Psoas muscle (tissue), 8 donors: ENCODE data around the gene DGKB. TPM values are rescaled to one million over a fixed set of nuclear protein-coding genes. Genes with fewer than 3 reads are reported as not detected.

Experiments used
- ATAC-seq, 4 donors: fragments of 200-7000 bp; cut with Tn5 transposase; one replicate each; pipeline ENCODE4 v1.9.1; 2020; ENCODE audit warnings: moderate library complexity in 3 of 4, mild to moderate bottlenecking in 2 of 4
- DNase-seq, 2 donors: peaks; one replicate each; pipeline ENCODE4 v3.0.0-alpha.2; 2020
- H3K27ac ChIP-seq: fragments of 200-600 bp; one replicate; pipeline ENCODE4 v1.8.0; 2022
- H3K27me3 ChIP-seq, 3 donors: fragments of 200-600 bp in 1 of 3; one replicate each; pipeline versions ENCODE4 v1.6.1 to v1.8.0; 2013 to 2022; ENCODE audit warnings: low read length in 2 of 3, mild to moderate bottlenecking in 2 of 3, moderate library complexity in 1 of 3; ENCODE audit not compliant: insufficient read depth in 3 of 3
- H3K36me3 ChIP-seq, 2 donors: fragments of 200-600 bp in 1 of 2; one replicate each; pipeline versions ENCODE4 v1.6.1 to v1.8.0; 2013 to 2022; ENCODE audit warnings: low read depth in 1 of 2, mild to moderate bottlenecking in 1 of 2, moderate library complexity in 1 of 2; ENCODE audit not compliant: insufficient read depth in 1 of 2
- H3K4me1 ChIP-seq: fragments of 200-600 bp; one replicate; pipeline ENCODE4 v1.8.0; 2022
- H3K4me3 ChIP-seq: fragments of 200-600 bp; one replicate; pipeline ENCODE4 v1.8.0; 2022; ENCODE audit warnings: mild to moderate bottlenecking
- H3K9me3 ChIP-seq: fragments of 200-600 bp; one replicate; pipeline ENCODE4 v1.8.0; 2022
- WGBS, 3 donors: extraction: QIAGEN DNeasy Blood & Tissue Kit; methylation state at CpG; one replicate each; pipeline versions ENCODE4 v1.1.6 to v1.1.7; 2013; 5-methylcytosine and 5-hydroxymethylcytosine counted together
- intact Hi-C, 2 donors: fragments of 100-400 bp; cut with DNase I; formaldehyde crosslinking; loops; one replicate each; pipeline versions ENCODE4 v1.11.0 to v1.14.2; 2022
- polyA plus RNA-seq, 3 donors: library from polyadenylated mRNA; stranded (reverse); fragments of 200-250 nt; gene quantifications; one replicate each; pipeline ENCODE4 v1.2.3, GENCODE V29; 2013
- total RNA-seq, 4 donors: library from RNA; stranded (reverse); fragmentation: NEBNext Ultra II Directional in 2 of 4; extraction: Animal tissue kit (Norgen Biotek cat#: 25700) in 2 of 4; gene quantifications; one replicate each; pipeline versions ENCODE4 v1.2.1 to v1.2.4, GENCODE V29; 2021 to 2023
- TF ChIP-seq, protein P1 (sequence below): fragments of 200-600 bp; IDR thresholded peaks from one replicate; pipeline ENCODE4 v1.8.0; 2022; ENCODE audit warnings: antibody characterized with exemption
- donor health status: healthy with polysubstance abuse.
- donor health status: DM: no; HTN: no; CAD: no; lungs with moderate emphysema.
- donor health status: Bipolar disorder and iron deficiency.
- donor health status: healthy.
- donor health status: DM: yes; HTN: yes; CAD: no.
- donor health status: DM: no; HTN: no; CAD: no.
- donor health status: DM: no; HTN: no; CAD: no.
- donor health status: DM: yes; HTN: yes; CAD: no.

DGKB gene
- total and polyA plus RNA-seq, 7 donors: 0.01 to 0.26 (median 0.04) TPM; not detected in 2

DNA sequence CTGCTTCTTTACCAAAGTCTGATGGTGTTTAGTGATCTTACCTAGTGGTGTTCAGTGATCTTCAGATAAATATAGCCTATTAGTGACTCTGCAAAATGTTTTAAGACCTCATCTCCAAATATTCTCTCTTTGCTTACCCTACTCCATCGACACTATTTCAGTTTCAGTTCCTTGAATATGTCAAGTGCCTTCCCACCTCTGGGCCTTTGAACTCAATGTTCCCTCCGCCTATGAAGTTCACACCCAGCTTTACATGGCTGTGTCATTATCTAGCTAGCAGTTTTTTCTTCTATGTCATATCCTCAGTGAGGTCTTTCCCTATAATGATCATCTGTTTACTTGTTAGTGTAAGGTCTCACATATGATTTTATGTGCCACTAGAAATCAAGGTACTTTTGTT is 322.6 kb downstream of the DGKB start:
- H3K27ac ChIP-seq: no peak overlapping the region
- ATAC-seq (no peak), DNase-seq (no peak)
- WGBS, 3 donors: 79 to 89% (median 86%) methylated on average over 2 of the region's 2 CpGs
- no peaks in the 10 kb centered on the region for H3K27me3 ChIP-seq
- H3K36me3 ChIP-seq: no peaks in the 10 kb centered on the region
- intact Hi-C loops: no loop called here
- TF ChIP-seq, protein P1, sequence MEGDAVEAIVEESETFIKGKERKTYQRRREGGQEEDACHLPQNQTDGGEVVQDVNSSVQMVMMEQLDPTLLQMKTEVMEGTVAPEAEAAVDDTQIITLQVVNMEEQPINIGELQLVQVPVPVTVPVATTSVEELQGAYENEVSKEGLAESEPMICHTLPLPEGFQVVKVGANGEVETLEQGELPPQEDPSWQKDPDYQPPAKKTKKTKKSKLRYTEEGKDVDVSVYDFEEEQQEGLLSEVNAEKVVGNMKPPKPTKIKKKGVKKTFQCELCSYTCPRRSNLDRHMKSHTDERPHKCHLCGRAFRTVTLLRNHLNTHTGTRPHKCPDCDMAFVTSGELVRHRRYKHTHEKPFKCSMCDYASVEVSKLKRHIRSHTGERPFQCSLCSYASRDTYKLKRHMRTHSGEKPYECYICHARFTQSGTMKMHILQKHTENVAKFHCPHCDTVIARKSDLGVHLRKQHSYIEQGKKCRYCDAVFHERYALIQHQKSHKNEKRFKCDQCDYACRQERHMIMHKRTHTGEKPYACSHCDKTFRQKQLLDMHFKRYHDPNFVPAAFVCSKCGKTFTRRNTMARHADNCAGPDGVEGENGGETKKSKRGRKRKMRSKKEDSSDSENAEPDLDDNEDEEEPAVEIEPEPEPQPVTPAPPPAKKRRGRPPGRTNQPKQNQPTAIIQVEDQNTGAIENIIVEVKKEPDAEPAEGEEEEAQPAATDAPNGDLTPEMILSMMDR: no peak
- no peaks in the 10 kb centered on the region for H3K9me3 ChIP-seq
- no peaks in the 10 kb centered on the region for H3K4me1 ChIP-seq
- no peak overlapping the region for H3K4me3 ChIP-seq

DNA sequence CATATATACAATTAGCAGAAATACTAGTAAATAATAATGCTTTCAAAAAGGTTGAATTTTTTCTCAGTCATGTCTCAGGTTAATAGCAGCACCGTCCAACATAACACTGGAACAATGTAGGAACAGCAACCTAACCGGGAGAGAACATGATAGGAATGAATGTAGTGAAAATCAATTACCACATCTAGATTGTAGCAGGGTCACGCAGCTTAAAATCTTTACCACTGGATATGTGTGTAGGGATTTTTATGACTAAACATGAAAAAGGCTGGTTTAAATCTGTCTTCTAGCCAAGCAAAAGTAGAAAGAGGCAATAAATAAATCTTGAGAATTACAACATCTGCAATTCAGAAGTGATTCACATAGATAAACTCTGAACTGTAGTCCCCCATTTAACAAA is 326.0 kb downstream of the DGKB start:
- H3K36me3 ChIP-seq: no peaks in the 10 kb centered on the region
- no peaks in the 10 kb centered on the region for H3K4me1 ChIP-seq
- H3K27me3 ChIP-seq: no peaks in the 10 kb centered on the region
- WGBS, 3 donors: 25 to 38% (median 29%) methylated on average over 3 of the region's 3 CpGs
- intact Hi-C loops: no loop called here
- H3K27ac ChIP-seq: no peak overlapping the region
- no peak overlapping the region for H3K4me3 ChIP-seq
- H3K9me3 ChIP-seq: no peaks in the 10 kb centered on the region
- TF ChIP-seq, protein P1: no peak
- no peak for ATAC-seq
- DNase-seq: no peak

DNA sequence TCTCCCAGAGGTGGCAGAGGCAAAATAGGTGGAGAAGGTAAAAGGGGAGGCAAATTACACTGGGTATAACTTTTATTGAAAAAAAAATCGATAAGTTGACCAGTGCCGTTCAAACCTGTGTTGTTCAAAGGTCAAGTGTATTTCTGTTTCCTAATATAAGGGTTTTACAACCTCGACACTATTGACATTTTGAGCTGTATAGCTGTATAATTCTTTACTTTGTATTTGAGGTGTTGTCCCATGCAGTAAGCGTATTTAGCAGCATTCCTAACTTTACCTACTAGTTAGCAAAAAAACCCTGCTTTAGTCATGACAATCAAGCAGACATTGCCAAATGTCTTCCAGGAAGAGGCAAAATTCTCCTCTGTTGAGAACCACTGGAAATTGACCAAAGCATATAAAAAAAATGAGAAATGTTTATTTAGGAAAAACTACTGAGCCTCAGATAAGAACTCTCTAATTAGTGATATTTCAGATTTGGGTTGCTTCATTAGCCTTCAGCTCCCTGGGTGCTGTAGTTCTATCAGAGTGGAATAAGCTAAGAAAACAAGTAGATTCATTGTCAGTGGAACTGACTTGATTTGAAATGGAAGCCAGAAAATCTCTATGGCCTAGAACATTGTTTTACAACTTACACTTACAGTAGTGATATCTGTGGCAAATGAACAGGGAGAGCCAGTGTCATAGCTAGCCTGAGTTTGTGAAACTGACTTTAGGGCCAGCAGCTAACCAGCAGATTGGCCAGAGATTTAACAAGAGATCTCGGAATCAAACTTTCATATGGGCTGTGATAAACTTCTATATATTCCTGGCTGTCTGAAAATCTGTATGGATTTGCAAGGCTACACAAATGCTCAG is 331.6 kb downstream of the DGKB start:
- DNase-seq (no peak), ATAC-seq (no peak)
- Histone ChIP-seq H3K9me3 (no peaks in the 10 kb centered on the region), H3K36me3 (no peaks in the 10 kb centered on the region), H3K4me1 (no peaks in the 10 kb centered on the region), H3K27ac (no peak overlapping the region), H3K27me3 (no peaks in the 10 kb centered on the region), H3K4me3 (no peak overlapping the region)
- TF ChIP-seq, protein P1: no peak
- intact Hi-C loops: no loop called here
- WGBS, 3 donors: 88 to 91% (median 91%) methylated on average over 5 of the region's 5 CpGs

DNA sequence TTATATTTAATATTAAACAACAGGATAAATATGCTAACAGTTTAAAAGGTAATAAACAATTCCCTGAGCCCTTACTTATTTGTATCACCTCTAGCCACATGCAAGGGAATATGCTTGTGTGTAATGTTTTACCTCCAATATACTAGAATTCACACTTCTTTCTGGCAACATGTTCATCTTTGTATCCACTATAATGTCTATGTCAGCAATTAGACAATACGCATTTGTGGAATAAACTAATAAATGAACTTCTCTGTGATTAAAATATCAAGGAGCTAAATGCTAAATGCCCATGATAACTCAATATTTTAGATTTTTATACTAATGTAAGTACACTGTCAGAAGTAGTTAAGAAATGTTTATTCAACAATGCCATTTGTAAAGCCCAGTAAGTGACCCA is 350.5 kb downstream of the DGKB start:
- no peaks in the 10 kb centered on the region for H3K27me3 ChIP-seq
- ATAC-seq (no peak), DNase-seq (no peak)
- 86 to 92% (median 89%) methylated on average over 1 of the region's 1 CpG for WGBS, 3 donors
- H3K27ac ChIP-seq: no peak overlapping the region
- H3K36me3 ChIP-seq: no peaks in the 10 kb centered on the region
- no peaks in the 10 kb centered on the region for H3K9me3 ChIP-seq
- intact Hi-C loops: no loop called here
- no peaks in the 10 kb centered on the region for H3K4me1 ChIP-seq
- TF ChIP-seq, protein P1: no peak
- H3K4me3 ChIP-seq: no peak overlapping the region

DNA sequence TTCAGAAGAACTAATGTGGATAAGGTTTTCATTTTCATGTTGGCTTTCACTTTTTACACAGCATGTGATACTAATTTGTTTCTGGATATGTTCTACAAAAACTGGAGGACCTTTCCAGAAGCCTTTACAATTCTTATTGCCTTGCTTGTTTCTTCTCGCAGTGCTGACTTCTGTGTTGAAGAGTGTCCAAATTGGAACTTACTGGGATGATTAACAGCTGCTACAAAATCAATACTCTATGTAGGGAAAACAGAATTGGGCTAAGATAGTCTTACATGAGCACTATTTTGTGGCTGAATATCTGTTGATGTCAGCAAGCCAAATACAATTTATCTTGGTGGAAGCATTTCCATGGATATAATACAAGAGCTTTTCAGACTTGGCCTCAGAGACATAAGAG is 351.2 kb downstream of the DGKB start:
- Histone ChIP-seq H3K27ac (no peak overlapping the region), H3K36me3 (no peaks in the 10 kb centered on the region), H3K4me1 (no peaks in the 10 kb centered on the region), H3K9me3 (no peaks in the 10 kb centered on the region), H3K4me3 (no peak overlapping the region), H3K27me3 (no peaks in the 10 kb centered on the region)
- TF ChIP-seq, protein P1: no peak
- 16 to 29% (median 26%) methylated on average over 1 of the region's 1 CpG for WGBS, 3 donors
- DNase-seq: no peak
- intact Hi-C loops: no loop called here
- no peak for ATAC-seq
